Smooth muscle cell (in vitro differentiated cells): ENCODE results near the gene ENTPD6. TPM values are rescaled to one million over a fixed set of nuclear protein-coding genes. Genes with fewer than 3 reads are reported as not detected.
"Not testable (repeated sequence)": the region's sequence is repeated elsewhere in the genome, so short reads cannot be mapped to it uniquely, and the experiment has no call there.

Source experiments
- DNase-seq: peaks from one replicate; lab custom pipeline; 2025; ENCODE audit not compliant: unreplicated experiment; lab: John Stamatoyannopoulos, UW
- H2AFZ ChIP-seq: fragments of 200-600 bp; sonication (generic); 2 replicates; pipeline ENCODE4 v1.6.0; 2016; ENCODE audit warnings: antibody characterized with exemption, low read depth, mild to moderate bottlenecking
- H3F3A ChIP-seq: fragments of 200-600 bp; sonication (generic); 2 replicates; pipeline ENCODE4 v1.6.0; 2017; ENCODE audit warnings: antibody characterized with exemption, low read depth
- H3K27ac ChIP-seq: fragments of 200-600 bp; sonication (generic); 2 replicates; pipeline ENCODE4 v1.5.1; 2016; ENCODE audit warnings: low read depth, mild to moderate bottlenecking
- H3K27me3 ChIP-seq: fragments of 200-600 bp; sonication (generic); 2 replicates; pipeline ENCODE4 v1.6.1; 2016; ENCODE audit warnings: low read depth, mild to moderate bottlenecking
- H3K36me3 ChIP-seq: fragments of 200-600 bp; sonication (generic); 2 replicates; pipeline ENCODE4 v1.5.1; 2016; ENCODE audit warnings: low read depth
- H3K4me1 ChIP-seq: fragments of 200-600 bp; sonication (generic); 2 replicates; pipeline ENCODE4 v1.5.1; 2016; ENCODE audit warnings: low read depth
- H3K4me2 ChIP-seq: fragments of 200-600 bp; sonication (generic); 2 replicates; pipeline ENCODE4 v1.6.0; 2016; ENCODE audit warnings: mild to moderate bottlenecking
- H3K4me3 ChIP-seq: fragments of 200-600 bp; sonication (generic); 2 replicates; pipeline ENCODE4 v1.5.1; 2016; ENCODE audit warnings: mild to moderate bottlenecking
- H3K79me2 ChIP-seq: fragments of 200-600 bp; sonication (generic); 2 replicates; pipeline ENCODE4 v1.6.0; 2016; ENCODE audit warnings: low read depth, mild to moderate bottlenecking
- H3K9ac ChIP-seq: fragments of 200-600 bp; sonication (generic); 2 replicates; pipeline ENCODE4 v1.6.0; 2016; ENCODE audit warnings: low read depth
- H3K9me3 ChIP-seq: fragments of 200-600 bp; sonication (generic); replicated peaks from 2 replicates; pipeline ENCODE4 v1.5.1; 2016; ENCODE audit warnings: low read depth
- H4K20me1 ChIP-seq: fragments of 200-600 bp; sonication (generic); 2 replicates; pipeline ENCODE4 v1.6.0; 2016; ENCODE audit warnings: low read depth
- CTCF ChIP-seq: fragments of 200-600 bp; sonication (generic); IDR thresholded peaks from 2 replicates; pipeline ENCODE4 v1.5.1; 2017; ENCODE audit warnings: borderline replicate concordance, mild to moderate bottlenecking, antibody characterized with exemption; ENCODE audit not compliant: insufficient read depth, poor library complexity, severe bottlenecking
- WGBS: methylation state at CpG from one replicate; pipeline ENCODE4 v1.1.7; 2016; ENCODE audit warnings: low lambda C conversion rate; 5-methylcytosine and 5-hydroxymethylcytosine counted together
- polyA plus RNA-seq: library from polyadenylated mRNA; unstranded; fragments of >200 nt; fragmentation: Nextera tagmentation; extraction: Ambion mirVana; gene quantifications from 2 replicates; pipeline ENCODE4 v1.2.1, GENCODE V29; 2016
- total RNA-seq: library from RNA; depleted of rRNA; stranded (reverse); fragments of >200 nt; gene quantifications from 2 replicates; pipeline ENCODE4 v1.2.3, GENCODE V29; 2014

The ENTPD6 gene
- total and polyA plus RNA-seq, 2 experiments from 2014 or later, result 12.6 to 19.9 TPM

- DNase-seq, result no peak
- Histone ChIP-seq H3K27ac (no peak overlapping the region), H2AFZ (no peak overlapping the region), H3K9me3 (no peaks in the 10 kb centered on the region), H4K20me1 (no peaks in the 10 kb centered on the region), H3F3A (peaks cover 10% of the 10 kb centered on the region), H3K4me3 (no peak overlapping the region), H3K4me1 (peaks cover 20% of the 10 kb centered on the region), H3K27me3 (no peaks in the 10 kb centered on the region), H3K79me2 (no peaks in the 10 kb centered on the region), H3K36me3 (no peaks in the 10 kb centered on the region), H3K4me2 (no peak overlapping the region), H3K9ac (peak overlapping the region; percentile 28)
- no peak for TF ChIP-seq CTCF
- whole genome bisulfite sequencing, result 84% methylated on average over 19 of the region's 19 CpGs
These were observed 44.2 kb downstream of the ENTPD6 start for GRCh38 chr20:25239387-25240370.

GRCh38 chr20:25240851-25241658 lies 45.5 kb downstream of the ENTPD6 start:
- Histone ChIP-seq H3K4me1 (peaks cover 19% of the 10 kb centered on the region), H3K27ac (peak overlapping the region; percentile 54), H3K4me2 (peak overlapping the region; percentile 16)
- H3K4me3 ChIP-seq, H3K36me3 ChIP-seq, H3K27me3 ChIP-seq, H4K20me1 ChIP-seq, H3K9me3 ChIP-seq, H3K79me2 ChIP-seq, H3K9ac ChIP-seq, DNase-seq, H3F3A ChIP-seq, H2AFZ ChIP-seq: not testable (repeated sequence)
- 41% methylated on average over 9 of the region's 9 CpGs for WGBS

GRCh38 chr20:25241659-25241955 lies 46.1 kb downstream of the ENTPD6 start:
- not testable (repeated sequence) for H4K20me1 ChIP-seq, DNase-seq, H3K36me3 ChIP-seq, H3K4me3 ChIP-seq, H3K79me2 ChIP-seq, H3F3A ChIP-seq, H2AFZ ChIP-seq, H3K9me3 ChIP-seq, H3K27me3 ChIP-seq, H3K9ac ChIP-seq
- peak overlapping the region; percentile 16 for H3K4me2 ChIP-seq
- peak overlapping the region; percentile 54 for H3K27ac ChIP-seq
- WGBS, result 37% methylated on average over 4 of the region's 4 CpGs
- peaks cover 19% of the 10 kb centered on the region for H3K4me1 ChIP-seq

- WGBS, result 82% methylated on average over 10 of the region's 10 CpGs
These were observed 46.7 kb downstream of the ENTPD6 start for GRCh38 chr20:25242231-25242630.

More at GRCh38 chr20:25242231-25242630, 46.7 kb downstream of the ENTPD6 start:
- Histone ChIP-seq H3K79me2 (no peaks in the 10 kb centered on the region), H3K27me3 (no peaks in the 10 kb centered on the region), H3K36me3 (no peaks in the 10 kb centered on the region), H3K9ac (no peak overlapping the region), H3K4me2 (no peak overlapping the region), H3K4me1 (peaks cover 19% of the 10 kb centered on the region), H4K20me1 (no peaks in the 10 kb centered on the region), H3K4me3 (no peak overlapping the region), H2AFZ (no peak overlapping the region), H3K9me3 (no peaks in the 10 kb centered on the region), H3F3A (peaks cover 10% of the 10 kb centered on the region), H3K27ac (no peak overlapping the region)
- no peak for TF ChIP-seq CTCF
- no peak for DNase-seq
